PC-3 (cell line): ENCODE data around the gene HDHD3. TPM values are rescaled to one million over a fixed set of nuclear protein-coding genes. Genes with fewer than 3 reads are reported as not detected.

ENCODE experiments used
- ATAC-seq: fragments of 200-7000 bp; cut with Tn5 transposase; 2 replicates; pipeline ENCODE4 v1.9.1; 2020; ENCODE audit warnings: mild to moderate bottlenecking, moderate library complexity
- BruUV-seq: library from RNA; stranded (reverse); fragments of 400-500 nt; replicated peaks from 2 replicates; lab custom pipeline; 2021; lab: Mats Ljungman, UMichigan
- CTCF ChIA-PET: fragments of 300-600 bp; sonication (Branson Sonifier 250); formaldehyde crosslinking; loops from one replicate; lab custom pipeline; 2022; ENCODE audit warnings: antibody characterized with exemption; lab: Charles Lee
- POLR2A ChIA-PET: fragments of 300-600 bp; sonication (Branson Sonifier 250); formaldehyde crosslinking; loops from one replicate; lab custom pipeline; 2022; ENCODE audit warnings: antibody characterized with exemption; ENCODE audit not compliant: unreplicated experiment; lab: Charles Lee
- DNase-seq: peaks from one replicate; pipeline ENCODE4 v3.0.0-alpha.2; 2015
- H2AFZ ChIP-seq: fragments of 300-600 bp; sonication (generic); 2 replicates; pipeline ENCODE4 v1.6.0; 2016; ENCODE audit warnings: antibody characterized with exemption, low read length
- H3F3A ChIP-seq: fragments of 300-600 bp; sonication (generic); one replicate; pipeline ENCODE4 v1.6.0; 2017; ENCODE audit warnings: antibody characterized with exemption, low read length, control low read depth, mild to moderate bottlenecking; ENCODE audit not compliant: unreplicated experiment
- H3K27ac ChIP-seq: fragments of 300-600 bp; sonication (generic); 2 replicates; pipeline ENCODE4 v1.5.1; 2016; ENCODE audit warnings: mild to moderate bottlenecking, low read length
- H3K27me3 ChIP-seq: fragments of 300-600 bp; sonication (generic); 2 replicates; pipeline ENCODE4 v1.6.1; 2016; ENCODE audit warnings: low read length, mixed read lengths
- H3K36me3 ChIP-seq: fragments of 300-600 bp; sonication (generic); 2 replicates; pipeline ENCODE4 v1.6.1; 2016; ENCODE audit warnings: low read depth, mixed run types, low read length, mixed read lengths
- H3K4me1 ChIP-seq: fragments of 300-600 bp; sonication (generic); 2 replicates; pipeline ENCODE4 v1.5.1; 2016; ENCODE audit warnings: low read length; ENCODE audit not compliant: insufficient read depth
- H3K4me2 ChIP-seq: fragments of 300-600 bp; sonication (generic); 2 replicates; pipeline ENCODE4 v1.6.0; 2016; ENCODE audit warnings: low read length
- H3K4me3 ChIP-seq: fragments of 300-600 bp; sonication (generic); 2 replicates; pipeline ENCODE4 v1.5.1; 2016; ENCODE audit warnings: mild to moderate bottlenecking, low read length, mixed read lengths
- H3K79me2 ChIP-seq: fragments of 300-600 bp; sonication (generic); 2 replicates; pipeline ENCODE4 v1.6.1; 2017; ENCODE audit warnings: low read length, mixed read lengths
- H3K9ac ChIP-seq: fragments of 300-600 bp; sonication (generic); 2 replicates; pipeline ENCODE4 v1.6.0; 2016; ENCODE audit warnings: mild to moderate bottlenecking, low read length
- H3K9me2 ChIP-seq: fragments of 300-600 bp; sonication (generic); replicated peaks from 2 replicates; pipeline ENCODE4 v1.6.1; 2016; ENCODE audit warnings: mixed run types, low read length, mixed read lengths
- H3K9me3 ChIP-seq: fragments of 300-600 bp; sonication (generic); 2 replicates; pipeline ENCODE4 v1.6.1; 2016; ENCODE audit warnings: low read length, mixed read lengths
- H4K20me1 ChIP-seq: fragments of 300-600 bp; sonication (generic); 2 replicates; pipeline ENCODE4 v1.6.1; 2016; ENCODE audit warnings: low read length, mixed read lengths
- EZH2 ChIP-seq: fragments of 300-600 bp; sonication (generic); IDR thresholded peaks from one replicate; pipeline ENCODE4 v1.6.1; 2017; ENCODE audit warnings: antibody characterized with exemption, mild to moderate bottlenecking, low read length; ENCODE audit not compliant: unreplicated experiment
- EZH2phosphoT487 ChIP-seq: fragments of 300-600 bp; sonication (generic); IDR thresholded peaks from 2 replicates; pipeline ENCODE4 v1.6.1; 2018; ENCODE audit warnings: mild to moderate bottlenecking, antibody characterized with exemption, low read length, borderline replicate concordance
- intact Hi-C: fragments of 100-400 bp; cut with micrococcal nuclease; formaldehyde crosslinking; loops from 2 replicates; pipeline ENCODE4 v1.9.0; 2023
- total RNA-seq: library from RNA; depleted of rRNA; stranded (reverse); fragments of >200 nt; gene quantifications from 2 replicates; pipeline ENCODE4 v1.2.3, GENCODE V29; 2014
- TF ChIP-seq, protein P1 (sequence below): fragments of 300-600 bp; sonication (generic); conservative IDR thresholded peaks from 2 replicates; pipeline ENCODE4 v1.5.1; 2017; ENCODE audit warnings: antibody characterized with exemption, low read depth, mild to moderate bottlenecking, low read length

The HDHD3 gene
- total RNA-seq, 1 experiment from 2014 or later = 17.8 TPM

DNA sequence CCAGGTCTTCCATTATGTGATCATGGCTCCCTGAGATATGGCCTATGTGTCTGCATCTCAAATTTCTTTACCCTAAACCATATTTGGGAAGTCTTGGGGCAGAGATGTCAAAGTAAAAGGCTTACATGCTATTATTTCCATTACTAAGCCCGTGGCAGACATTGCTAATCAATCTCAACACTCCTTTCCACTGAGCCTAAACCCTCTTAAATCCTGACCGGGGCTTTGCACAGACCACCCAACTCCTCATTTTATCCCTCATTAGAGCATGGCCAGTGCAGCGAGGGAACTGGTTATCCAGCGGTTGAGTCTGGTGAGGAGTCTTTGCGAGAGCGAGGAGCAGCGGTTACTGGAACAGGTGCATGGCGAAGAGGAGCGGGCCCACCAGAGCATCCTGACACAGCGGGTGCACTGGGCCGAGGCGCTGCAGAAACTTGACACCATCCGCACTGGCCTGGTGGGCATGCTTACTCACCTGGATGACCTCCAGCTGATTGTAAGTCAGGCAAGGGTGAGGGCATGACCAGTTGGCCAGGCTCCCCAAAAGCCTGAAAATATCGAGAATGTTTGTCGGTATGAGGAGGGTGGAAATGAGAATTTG is 16.4 kb downstream of the HDHD3 start:
- no peak for ATAC-seq

DNA sequence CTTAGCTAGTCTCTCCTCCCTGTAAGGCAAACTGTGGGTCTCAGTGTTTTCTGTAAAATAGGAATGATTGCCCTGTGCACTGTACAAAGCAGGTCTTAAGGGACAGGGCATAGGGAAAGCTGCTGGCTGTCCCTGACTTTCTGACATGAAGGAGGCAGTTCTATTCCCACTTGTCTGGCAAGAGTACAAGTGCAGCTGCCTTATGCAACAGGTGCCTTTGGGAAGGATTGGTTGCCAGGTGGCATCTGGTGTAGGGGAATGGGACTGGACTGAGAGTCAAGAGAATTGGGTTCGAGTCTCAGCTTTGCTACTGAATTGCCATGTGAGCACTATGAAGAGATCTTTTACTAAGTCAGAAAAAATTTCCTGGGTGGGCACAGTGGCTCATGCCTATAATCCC is 17.4 kb downstream of the HDHD3 start:
- Histone ChIP-seq H3K4me2 (no peak overlapping the region), H3K27ac (no peak overlapping the region), H3K36me3 (no peaks in the 10 kb centered on the region), H3K4me1 (peaks cover 13% of the 10 kb centered on the region), H2AFZ (no peak overlapping the region), H3F3A (no peaks in the 10 kb centered on the region), H3K9me2 (no peaks in the 10 kb centered on the region), H3K9me3 (no peaks in the 10 kb centered on the region), H3K9ac (no peak overlapping the region), H3K27me3 (no peaks in the 10 kb centered on the region), H3K79me2 (no peaks in the 10 kb centered on the region), H4K20me1 (no peaks in the 10 kb centered on the region), H3K4me3 (no peak overlapping the region)
- no peak for ATAC-seq
- intact Hi-C loops = no loop called here
- BruUV-seq = no TSS peak
- ChIA-PET POLR2A (no interaction called here), CTCF (no interaction called here)
- no peak for DNase-seq
- TF ChIP-seq, protein P1, sequence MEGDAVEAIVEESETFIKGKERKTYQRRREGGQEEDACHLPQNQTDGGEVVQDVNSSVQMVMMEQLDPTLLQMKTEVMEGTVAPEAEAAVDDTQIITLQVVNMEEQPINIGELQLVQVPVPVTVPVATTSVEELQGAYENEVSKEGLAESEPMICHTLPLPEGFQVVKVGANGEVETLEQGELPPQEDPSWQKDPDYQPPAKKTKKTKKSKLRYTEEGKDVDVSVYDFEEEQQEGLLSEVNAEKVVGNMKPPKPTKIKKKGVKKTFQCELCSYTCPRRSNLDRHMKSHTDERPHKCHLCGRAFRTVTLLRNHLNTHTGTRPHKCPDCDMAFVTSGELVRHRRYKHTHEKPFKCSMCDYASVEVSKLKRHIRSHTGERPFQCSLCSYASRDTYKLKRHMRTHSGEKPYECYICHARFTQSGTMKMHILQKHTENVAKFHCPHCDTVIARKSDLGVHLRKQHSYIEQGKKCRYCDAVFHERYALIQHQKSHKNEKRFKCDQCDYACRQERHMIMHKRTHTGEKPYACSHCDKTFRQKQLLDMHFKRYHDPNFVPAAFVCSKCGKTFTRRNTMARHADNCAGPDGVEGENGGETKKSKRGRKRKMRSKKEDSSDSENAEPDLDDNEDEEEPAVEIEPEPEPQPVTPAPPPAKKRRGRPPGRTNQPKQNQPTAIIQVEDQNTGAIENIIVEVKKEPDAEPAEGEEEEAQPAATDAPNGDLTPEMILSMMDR = no peak
- TF ChIP-seq EZH2 (no peak), EZH2phosphoT487 (no peak)

More for the DNA sequence above, 16.4 kb downstream of the HDHD3 start:
- intact Hi-C loops = no loop called here
- H2AFZ ChIP-seq = no peak overlapping the region
- no peaks in the 10 kb centered on the region for H3K9me2 ChIP-seq
- no peak overlapping the region for H3K27ac ChIP-seq
- TF ChIP-seq EZH2 (no peak), EZH2phosphoT487 (no peak)
- TF ChIP-seq, protein P1 = no peak
- H3K9me3 ChIP-seq = no peaks in the 10 kb centered on the region
- H3K9ac ChIP-seq = no peak overlapping the region
- no peaks in the 10 kb centered on the region for H3K79me2 ChIP-seq
- no peak for DNase-seq
- no peaks in the 10 kb centered on the region for H4K20me1 ChIP-seq
- H3K4me2 ChIP-seq = no peak overlapping the region
- ChIA-PET CTCF (no interaction called here), POLR2A (no interaction called here)
- H3K36me3 ChIP-seq = no peaks in the 10 kb centered on the region
- peaks cover 13% of the 10 kb centered on the region for H3K4me1 ChIP-seq
- no peak overlapping the region for H3K4me3 ChIP-seq
- H3F3A ChIP-seq = no peaks in the 10 kb centered on the region
- BruUV-seq = no TSS peak
- no peaks in the 10 kb centered on the region for H3K27me3 ChIP-seq

DNA sequence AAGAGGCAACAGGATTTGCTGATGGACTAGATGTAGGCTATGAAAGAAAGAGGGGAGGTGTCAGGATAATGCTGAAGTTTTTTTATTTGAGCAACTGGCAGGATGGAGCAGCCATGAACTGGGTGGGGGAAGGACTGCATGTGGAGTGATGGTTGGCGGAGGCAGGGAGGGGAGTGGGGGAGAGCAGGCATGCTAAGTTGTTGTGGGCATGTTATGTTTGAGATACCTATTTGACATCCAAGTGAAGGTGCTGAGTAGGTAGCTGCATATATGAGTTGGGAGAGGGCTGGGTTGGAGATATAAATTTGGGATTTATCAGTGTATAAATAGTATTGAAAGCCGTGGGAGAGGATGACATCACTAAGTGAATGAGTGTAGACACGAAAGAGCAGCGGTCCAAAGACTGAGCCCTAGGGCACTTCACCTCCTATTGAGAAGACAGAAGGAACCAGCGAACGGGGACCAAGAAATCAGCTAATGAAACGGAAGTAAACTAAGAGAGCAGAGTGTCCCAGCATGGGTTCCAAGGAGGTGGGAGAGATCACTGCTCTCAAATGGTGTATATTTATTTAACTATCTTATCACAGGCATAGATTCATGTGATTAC is 20.0 kb downstream of the HDHD3 start:
- no peak overlapping the region for H3K9ac ChIP-seq
- H3K4me3 ChIP-seq = no peak overlapping the region
- no peaks in the 10 kb centered on the region for H4K20me1 ChIP-seq
- no peaks in the 10 kb centered on the region for H3K79me2 ChIP-seq
- POLR2A ChIA-PET = no interaction called here
- H3K4me2 ChIP-seq = no peak overlapping the region
- H3K36me3 ChIP-seq = no peaks in the 10 kb centered on the region
- H3K9me2 ChIP-seq = no peaks in the 10 kb centered on the region
- H3K27me3 ChIP-seq = no peaks in the 10 kb centered on the region
- no peak overlapping the region for H3K27ac ChIP-seq
- intact Hi-C loops = no loop called here
- TF ChIP-seq, protein P1 = no peak
- no peak for TF ChIP-seq EZH2phosphoT487
- no peak for TF ChIP-seq EZH2
- H3K9me3 ChIP-seq = no peaks in the 10 kb centered on the region
- no TSS peak for BruUV-seq
- H3K4me1 ChIP-seq = peaks cover 25% of the 10 kb centered on the region
- no peaks in the 10 kb centered on the region for H3F3A ChIP-seq
- DNase-seq (no peak), ATAC-seq (no peak)
- CTCF ChIA-PET = no interaction called here
- no peak overlapping the region for H2AFZ ChIP-seq
